Liver (tissue), 9 donors: ENCODE results near the gene ARFGAP1. TPM values are rescaled to one million over a fixed set of nuclear protein-coding genes. Genes with fewer than 3 reads are reported as not detected.

Source experiments
- DNase-seq: peaks from one replicate; pipeline ENCODE4 v3.0.0-alpha.2; 2017; ENCODE audit warnings: low spot score
- H3K27ac ChIP-seq, 2 donors: one replicate each; pipeline ENCODE4 v1.7.0; 2013; ENCODE audit warnings: inconsistent platforms in 2 of 2, low read length in 2 of 2, control low read depth in 1 of 2, low read depth in 1 of 2, mild to moderate bottlenecking in 1 of 2
- H3K27me3 ChIP-seq, 4 donors: one replicate each; pipeline versions ENCODE4 v1.6.1 to v1.7.0; 2013; ENCODE audit warnings: low read length in 3 of 4, inconsistent platforms in 1 of 4, mild to moderate bottlenecking in 1 of 4, moderate library complexity in 1 of 4; ENCODE audit not compliant: control insufficient read depth in 4 of 4, insufficient read depth in 4 of 4
- H3K36me3 ChIP-seq, 4 donors: one replicate each; pipeline versions ENCODE4 v1.6.1 to v1.7.0; 2013; ENCODE audit warnings: low read length in 3 of 4, mild to moderate bottlenecking in 3 of 4, low read depth in 1 of 4, moderate library complexity in 1 of 4; ENCODE audit not compliant: control insufficient read depth in 4 of 4, insufficient read depth in 3 of 4
- H3K4me1 ChIP-seq, 4 donors: one replicate each; pipeline versions ENCODE4 v1.6.1 to v1.7.0; 2013; ENCODE audit warnings: low read length in 3 of 4, mild to moderate bottlenecking in 3 of 4, moderate library complexity in 1 of 4; ENCODE audit not compliant: control insufficient read depth in 4 of 4, insufficient read depth in 4 of 4
- H3K4me3 ChIP-seq, 3 donors: one replicate each; pipeline versions ENCODE4 v1.6.1 to v1.7.0; 2013; ENCODE audit warnings: low read length in 3 of 3, control low read depth in 1 of 3, low read depth in 1 of 3, mild to moderate bottlenecking in 1 of 3
- H3K9ac ChIP-seq, 2 donors: one replicate each; pipeline ENCODE4 v1.7.0; 2013; ENCODE audit warnings: low read length in 2 of 2, mild to moderate bottlenecking in 2 of 2, moderate library complexity in 2 of 2, control low read depth in 1 of 2, low read depth in 1 of 2
- H3K9me3 ChIP-seq, 4 donors: one replicate each; pipeline versions ENCODE4 v1.6.1 to v1.7.0; 2013; ENCODE audit warnings: low read length in 3 of 4; ENCODE audit not compliant: control insufficient read depth in 4 of 4
- CTCF ChIP-seq: fragments of 150-350 bp; IDR thresholded peaks from 2 replicates; pipeline ENCODE4 v1.5.1; 2017; ENCODE audit warnings: improper control_type of control experiment, low read depth, low read length; ENCODE audit not compliant: missing input control
- FOXA1 ChIP-seq: IDR thresholded peaks from 2 replicates; pipeline ENCODE4 v1.6.1; 2016; ENCODE audit warnings: antibody characterized with exemption
- FOXA2 ChIP-seq: IDR thresholded peaks from 2 replicates; pipeline ENCODE4 v1.6.1; 2016; ENCODE audit warnings: antibody characterized with exemption
- GABPA ChIP-seq, 2 donors: IDR thresholded peaks in 1 of 2; conservative IDR thresholded peaks in 1 of 2; 2 replicates each; pipeline ENCODE4 v1.6.1; 2016; ENCODE audit warnings: antibody characterized with exemption in 2 of 2, mild to moderate bottlenecking in 1 of 2, moderate library complexity in 1 of 2
- HNF4A ChIP-seq, 2 donors: conservative IDR thresholded peaks; 2 replicates each; pipeline ENCODE4 v1.6.1; 2016; ENCODE audit warnings: antibody characterized with exemption in 2 of 2, mild to moderate bottlenecking in 2 of 2
- HNF4G ChIP-seq: IDR thresholded peaks from 2 replicates; pipeline ENCODE4 v1.6.1; 2016; ENCODE audit warnings: antibody characterized with exemption
- JUND ChIP-seq, 2 donors: IDR thresholded peaks; 2 replicates each; pipeline ENCODE4 v1.6.1; 2016; ENCODE audit warnings: antibody characterized with exemption in 2 of 2
- NR2F2 ChIP-seq: IDR thresholded peaks from 2 replicates; pipeline ENCODE4 v1.6.1; 2016; ENCODE audit warnings: antibody characterized with exemption
- REST ChIP-seq: IDR thresholded peaks from 2 replicates; pipeline ENCODE4 v1.6.1; 2016; ENCODE audit warnings: antibody characterized with exemption, mild to moderate bottlenecking
- SP1 ChIP-seq: IDR thresholded peaks from 2 replicates; pipeline ENCODE4 v1.6.1; 2018; ENCODE audit warnings: antibody characterized with exemption, mild to moderate bottlenecking
- TAF1 ChIP-seq: conservative IDR thresholded peaks from 2 replicates; pipeline ENCODE4 v1.6.1; 2016; ENCODE audit warnings: antibody characterized with exemption, mild to moderate bottlenecking
- ZBTB33 ChIP-seq: IDR thresholded peaks from 2 replicates; pipeline ENCODE4 v1.6.1; 2016; ENCODE audit warnings: antibody characterized with exemption
- WGBS: extraction: QIAGEN DNeasy Blood & Tissue Kit; methylation state at CpG from one replicate; pipeline ENCODE4 v1.1.7; 2013; 5-methylcytosine and 5-hydroxymethylcytosine counted together
- polyA plus RNA-seq, 2 donors: library from polyadenylated mRNA; stranded (reverse) in 1 of 2; unstranded in 1 of 2; fragments of 200-250 nt in 1 of 2; fragments of >200 nt in 1 of 2; fragmentation: Nextera tagmentation in 1 of 2; extraction: Ambion mirVana in 1 of 2; gene quantifications; one replicate each; pipeline versions ENCODE4 v1.2.1 to v1.2.3, GENCODE V29; 2013 to 2015
- total RNA-seq, 2 donors: library from RNA; depleted of rRNA; stranded (reverse); fragments of >200 nt; gene quantifications; one replicate each; pipeline ENCODE4 v1.2.3, GENCODE V29; 2014
- donor health status: healthy.
- donor health status: healthy.
- donor health status: healthy.
- donor health status: healthy.
- donor health status: healthy.

Gene ARFGAP1
- total and polyA plus RNA-seq, 4 donors: 11.2 to 29.7 (median 21.8) TPM

- TF ChIP-seq REST (no peak), FOXA2 (no peak), FOXA1 (no peak), NR2F2 (no peak), GABPA (IDR thresholded peaks at IDR 0.05 in 1 of 2, conservative IDR thresholded peaks at IDR 0.05 in 1 of 2) (no peak)
Observed at GRCh38 chr20:63314015-63314471, 41.4 kb downstream of the ARFGAP1 start (continued).

GRCh38 chr20:63314566-63315239, 42.1 kb downstream of the ARFGAP1 start:
- H3K4me1 ChIP-seq: no peaks in the 10 kb centered on the region
- no peaks in the 10 kb centered on the region for H3K9me3 ChIP-seq
- no peaks in the 10 kb centered on the region for H3K36me3 ChIP-seq
- H3K27ac ChIP-seq: no peak overlapping the region
- no peak for TF ChIP-seq ZBTB33
- TF ChIP-seq HNF4G: no peak
- no peak for TF ChIP-seq FOXA1
- TF ChIP-seq FOXA2: no peak
- no peak for TF ChIP-seq REST
- TF ChIP-seq TAF1: no peak
- no peak for TF ChIP-seq JUND (IDR thresholded peaks at IDR 0.05)
- no peak for TF ChIP-seq CTCF
- no peak for TF ChIP-seq SP1
- TF ChIP-seq HNF4A (conservative IDR thresholded peaks at IDR 0.05): no peak
- no peak overlapping the region for H3K9ac ChIP-seq
- no peak for DNase-seq
- H3K4me3 ChIP-seq: no peak overlapping the region
- no peaks in the 10 kb centered on the region for H3K27me3 ChIP-seq
- WGBS: 81% methylated on average over 21 of the region's 21 CpGs
